A549 (cell line): Measurements from ENCODE around the gene WDR45B. TPM values are rescaled to one million over a fixed set of nuclear protein-coding genes. Genes with fewer than 3 reads are reported as not detected.

Source experiments
- ATAC-seq, 2 experiments: fragments of 200-7000 bp in 1 of 2; fragments of >200 bp in 1 of 2; cut with Nextera tagmentation in 1 of 2; cut with Tn5 transposase in 1 of 2; 3 replicates each; pipeline versions ENCODE4 v1.8.0 to v1.9.1; 2018 to 2020; ENCODE audit warnings: mild to moderate bottlenecking in 1 of 2, moderate library complexity in 1 of 2
- CTCF ChIA-PET: fragments of 300-600 bp; sonication (Branson Sonifier 250); formaldehyde crosslinking; extraction: SDS; loops from one replicate; lab custom pipeline; 2021; ENCODE audit warnings: antibody characterized with exemption, inconsistent platforms; lab: Yijun Ruan, JAX
- POLR2A ChIA-PET: fragments of 350-600 bp; formaldehyde crosslinking; extraction: SDS; loops from one replicate; lab custom pipeline; 2021; ENCODE audit warnings: antibody characterized with exemption, inconsistent platforms; lab: Yijun Ruan, JAX
- DNase-seq, 2 experiments: peaks; one replicate each; pipeline versions ENCODE4 v3.0.0 to v3.0.0-alpha.2; 2011 to 2016; ENCODE audit warnings: low read depth in 1 of 2, low spot score in 1 of 2
- FAIRE-seq: peaks from 2 replicates; lab custom pipeline; 2011; peaks lifted over from hg19 to GRCh38; lab: Jason Lieb, UNC
- H3K27ac ChIP-seq, 2 experiments: fragments of >200 bp; sonication (Bioruptor Twin); formaldehyde crosslinking; 3 replicates each; pipeline ENCODE4 v1.5.1; 2016 to 2017
- H3K4me1 ChIP-seq: fragments of >200 bp; sonication (Bioruptor Twin); formaldehyde crosslinking; 3 replicates; pipeline ENCODE4 v1.6.1; 2016
- H3K4me2 ChIP-seq: fragments of >200 bp; sonication (Bioruptor Twin); formaldehyde crosslinking; 3 replicates; pipeline ENCODE4 v1.6.1; 2016
- H3K4me3 ChIP-seq: fragments of >200 bp; sonication (Bioruptor Twin); formaldehyde crosslinking; 3 replicates; pipeline ENCODE4 v1.5.1; 2016
- H3K9me3 ChIP-seq: fragments of >200 bp; sonication (Bioruptor Twin); formaldehyde crosslinking; 3 replicates; pipeline ENCODE4 v1.6.1; 2016
- BCL3 ChIP-seq: fragments of >200 bp; sonication (Bioruptor Twin); formaldehyde crosslinking; IDR thresholded peaks from 3 replicates; pipeline ENCODE4 v1.6.1; 2016
- BHLHE40 ChIP-seq: IDR thresholded peaks from 2 replicates; pipeline ENCODE4 v1.6.1; 2012; ENCODE audit warnings: low read depth, low read length, inconsistent platforms
- CHD2 ChIP-seq: fragments of 150-350 bp; IDR thresholded peaks from 2 replicates; pipeline ENCODE4 v1.6.1; 2014; ENCODE audit warnings: low read length; ENCODE audit not compliant: partially characterized antibody
- E2F6 ChIP-seq: IDR thresholded peaks from 2 replicates; pipeline ENCODE4 v1.6.1; 2012; ENCODE audit warnings: low read depth, borderline replicate concordance
- EHF ChIP-seq: fragments of 250-450 bp; sonication (Bioruptor Pico); IDR thresholded peaks from 2 replicates; pipeline ENCODE4 v1.5.0; 2020; ENCODE audit warnings: mild to moderate bottlenecking
- ELK1 ChIP-seq: fragments of 150-350 bp; IDR thresholded peaks from 2 replicates; pipeline ENCODE4 v1.6.1; 2014; ENCODE audit warnings: low read depth, mild to moderate bottlenecking, low read length
- EP300 ChIP-seq, 2 experiments: fragments of >200 bp; sonication (Bioruptor Twin); formaldehyde crosslinking; IDR thresholded peaks; 2 replicates in 1 of 2; 3 replicates in 1 of 2; pipeline ENCODE4 v1.6.1; 2016 to 2017
- FOSB ChIP-seq: fragments of 250-450 bp; sonication (Bioruptor Pico); IDR thresholded peaks from 2 replicates; pipeline ENCODE4 v1.5.0; 2020; ENCODE audit warnings: mild to moderate bottlenecking, moderate library complexity
- FOSL2 ChIP-seq, 2 experiments: fragments of 450-650 bp in 1 of 2; fragments of >200 bp in 1 of 2; sonication (Bioruptor Twin) in 1 of 2; formaldehyde crosslinking; IDR thresholded peaks; 2 replicates each; pipeline versions ENCODE4 v1.5.0 to v1.6.1; 2016 to 2020; ENCODE audit warnings: mild to moderate bottlenecking in 1 of 2, moderate library complexity in 1 of 2
- FOXS1 ChIP-seq: fragments of 250-450 bp; sonication (Bioruptor Pico); IDR thresholded peaks from 2 replicates; pipeline ENCODE4 v1.5.0; 2020; ENCODE audit warnings: mild to moderate bottlenecking, moderate library complexity
- HDAC2 ChIP-seq: fragments of 200-600 bp; sonication (generic); IDR thresholded peaks from 2 replicates; pipeline ENCODE4 v1.6.1; 2016
- HOXB13 ChIP-seq: fragments of 250-450 bp; sonication (Bioruptor Pico); IDR thresholded peaks from 2 replicates; pipeline ENCODE4 v1.5.0; 2020; ENCODE audit warnings: low read depth, mild to moderate bottlenecking, moderate library complexity
- JUN ChIP-seq, 2 experiments: fragments of >200 bp; sonication (Bioruptor Twin); formaldehyde crosslinking; IDR thresholded peaks; 2 replicates in 1 of 2; 3 replicates in 1 of 2; pipeline ENCODE4 v1.6.1; 2016 to 2017
- KDM1A ChIP-seq: fragments of 200-600 bp; sonication (generic); IDR thresholded peaks from 2 replicates; pipeline ENCODE4 v1.6.1; 2016; ENCODE audit warnings: low read depth, mild to moderate bottlenecking
- KDM5A ChIP-seq: fragments of 200-600 bp; sonication (generic); IDR thresholded peaks from 2 replicates; pipeline ENCODE4 v1.6.1; 2016; ENCODE audit warnings: antibody characterized with exemption, mild to moderate bottlenecking
- MYC ChIP-seq: IDR thresholded peaks from 2 replicates; pipeline ENCODE4 v1.6.1; 2012; ENCODE audit warnings: mild to moderate bottlenecking, inconsistent platforms, low read length, improper control_type of control experiment, borderline replicate concordance
- NPAS2 ChIP-seq: fragments of 250-450 bp; sonication (Bioruptor Pico); IDR thresholded peaks from 2 replicates; pipeline ENCODE4 v1.8.0; 2022; ENCODE audit warnings: mild to moderate bottlenecking, moderate library complexity, borderline replicate concordance
- REST ChIP-seq: fragments of 200-600 bp; sonication (generic); IDR thresholded peaks from 2 replicates; pipeline ENCODE4 v1.6.1; 2016; ENCODE audit warnings: antibody characterized with exemption, mild to moderate bottlenecking, moderate library complexity
- USF2 ChIP-seq: fragments of 450-650 bp; IDR thresholded peaks from 2 replicates; pipeline ENCODE4 v1.6.1; 2014; ENCODE audit warnings: antibody characterized with exemption
- ZC3H11A ChIP-seq: fragments of 450-650 bp; IDR thresholded peaks from 2 replicates; pipeline ENCODE4 v1.6.1; 2014; ENCODE audit warnings: antibody characterized with exemption, mild to moderate bottlenecking
- ZFP36 ChIP-seq: fragments of 450-650 bp; IDR thresholded peaks from 2 replicates; pipeline ENCODE4 v1.6.1; 2014; ENCODE audit warnings: borderline replicate concordance; ENCODE audit not compliant: partially characterized antibody
- ZNF302 ChIP-seq: fragments of 250-450 bp; sonication (Bioruptor Pico); IDR thresholded peaks from 2 replicates; pipeline ENCODE4 v1.9.0; 2021; ENCODE audit warnings: inconsistent platforms, mild to moderate bottlenecking, moderate library complexity
- WGBS: methylation state at CpG from one replicate; pipeline ENCODE4 v1.1.6; 2017; ENCODE audit errors: missing lambda C conversion rate; 5-methylcytosine and 5-hydroxymethylcytosine counted together
- polyA plus RNA-seq, 4 experiments: library from polyadenylated mRNA; depleted of rRNA in 3 of 4; stranded (reverse); fragments of >200 nt; fragmentation: RNase III in 1 of 4; extraction: RNeasy Plus Mini Kit Qiagen cat#74134 plus additional on column Dnase treatment in 1 of 4; gene quantifications; 2 replicates in 3 of 4; 3 replicates in 1 of 4; pipeline ENCODE4 v1.2.3, GENCODE V29; 2011 to 2017

Gene WDR45B
- polyA plus RNA-seq, 2 of the 4 experiments (the other 2 are of a cell fraction) = 88.2 to 124 TPM

- TF ChIP-seq FOXS1 (CRISPR knock-in tag) (no peak), E2F6 (no peak), MYC (no peak), HOXB13 (no peak), EP300 (IDR thresholded peaks at IDR 0.05) (no peak), USF2 (no peak)
- TF ChIP-seq, all 56 proteins: peak for 0
- POLR2A ChIA-PET = interaction anchor here (0.6 kb wide), 1 partner anchor 44 kb away, joined by 3 read pairs; no protein-coding TSS in a partner anchor
- Histone ChIP-seq H3K4me1 (peaks cover 1% of the 10 kb centered on the region; the same call in 1 of the 3 replicates), H3K27ac (no peak overlapping the region), H3K9me3 (peaks cover 19% of the 10 kb centered on the region), H3K4me3 (no peak overlapping the region), H3K4me2 (no peak overlapping the region)
- no peak for FAIRE-seq
- no peak for ATAC-seq
- no peak for DNase-seq
- CTCF ChIA-PET = interaction anchor here (0.6 to 6.5 kb wide), 9 partner anchors 8 to 99 kb away, joined by 3 to 54 read pairs (median 4); no protein-coding TSS in a partner anchor
- 84% methylated on average over 14 of the region's 14 CpGs for WGBS
Observed at GRCh38 chr17:82678265-82678891, 30.1 kb upstream of the WDR45B start.

GRCh38 chr17:82677353-82677925, 29.2 kb upstream of the WDR45B start:
- peaks cover 16% of the 10 kb centered on the region for H3K9me3 ChIP-seq

GRCh38 chr17:82675476-82676245, 27.4 kb upstream of the WDR45B start:
- POLR2A ChIA-PET = no interaction called here
- no peak overlapping the region for H3K4me2 ChIP-seq
- ATAC-seq = no peak; a peak in 1 of 6 replicates
- FAIRE-seq = no peak
- no peaks in the 10 kb centered on the region; the same call in 2 of the 3 replicates for H3K4me1 ChIP-seq
- no peak for TF ChIP-seq EHF (CRISPR knock-in tag)
- TF ChIP-seq NPAS2 = no peak
- TF ChIP-seq ELK1 = no peak
- TF ChIP-seq FOSB (CRISPR knock-in tag) = no peak
- no peak for TF ChIP-seq JUN (IDR thresholded peaks at IDR 0.05)
- TF ChIP-seq HOXB13 = no peak
- no peak for TF ChIP-seq FOXS1 (CRISPR knock-in tag)
- no peak for TF ChIP-seq FOSL2 (IDR thresholded peaks at IDR 0.05)
- TF ChIP-seq FOSL2 (CRISPR knock-in tag; IDR thresholded peaks at IDR 0.05) = no peak
- no peak for TF ChIP-seq REST
- TF ChIP-seq ZNF302 (CRISPR knock-in tag) = no peak
- TF ChIP-seq KDM1A = no peak
- TF ChIP-seq ZFP36 = no peak
- TF ChIP-seq KDM5A = no peak
- no peak for TF ChIP-seq HDAC2
- no peak for TF ChIP-seq BCL3
- no peak for TF ChIP-seq ZC3H11A
- no peaks in the 10 kb centered on the region for H3K9me3 ChIP-seq
- no peak overlapping the region for H3K27ac ChIP-seq
- DNase-seq = no peak
- H3K4me3 ChIP-seq = no peak overlapping the region
- CTCF ChIA-PET = interaction anchor here (0.6 to 2.1 kb wide), 3 partner anchors 100 to 304 kb away, joined by 4 to 7 read pairs (median 4); no protein-coding TSS in a partner anchor
- 80% methylated on average over 18 of the region's 18 CpGs for WGBS

More at GRCh38 chr17:82677353-82677925, 29.2 kb upstream of the WDR45B start:
- FAIRE-seq (no peak), ATAC-seq (no peak; a peak in 2 of 6 replicates), DNase-seq (no peak)
- Histone ChIP-seq H3K4me2 (no peak overlapping the region), H3K4me1 (no peaks in the 10 kb centered on the region; the same call in 2 of the 3 replicates), H3K4me3 (no peak overlapping the region), H3K27ac (no peak overlapping the region)
- POLR2A ChIA-PET = no interaction called here
- 84% methylated on average over 23 of the region's 23 CpGs for WGBS
- TF ChIP-seq KDM5A (no peak), JUN (IDR thresholded peaks at IDR 0.05) (no peak), BHLHE40 (no peak), CHD2 (no peak)
- CTCF ChIA-PET = interaction anchor here (0.6 to 6.5 kb wide), 10 partner anchors 7 to 99 kb away, joined by 3 to 54 read pairs (median 4); no protein-coding TSS in a partner anchor
